Activated CD4-positive, alpha-beta T cell treated with anti-CD3 and anti-CD28 coated beads, Interleukin-10, Interleukin-2, amounts not matched to agents 100 ng/mL and 50 ng/mL, durations not matched to agents 16 hours and 8 hours (primary cell): ENCODE measurements around the gene NME1.
"Not testable (repeated sequence)": the region's sequence is repeated elsewhere in the genome, so short reads cannot be mapped to it uniquely, and the experiment has no call there.

Experiments
- DNase-seq: peaks from one replicate; pipeline ENCODE4 v3.0.0-alpha.2; 2020

Gene NME1

GRCh38 chr17:51153210-51154072 is at the start of gene NME1:
NME1 (plus strand) TSS chr17:51153559; CDS start chr17:51155655, 2,096 bp downstream.
- DNase-seq, result peak; percentile 99

GRCh38 chr17:51107778-51108177 is 45.6 kb upstream of the NME1 start:
- no peak for DNase-seq

GRCh38 chr17:51112303-51113222 is 40.8 kb upstream of the NME1 start:
- not testable (repeated sequence) for DNase-seq

GRCh38 chr17:51115179-51115578 is 38.2 kb upstream of the NME1 start:
- no peak for DNase-seq

GRCh38 chr17:51118330-51119195 is 34.8 kb upstream of the NME1 start:
- no peak for DNase-seq

GRCh38 chr17:51119415-51120356 is 33.7 kb upstream of the NME1 start:
- peak; percentile 50 for DNase-seq

GRCh38 chr17:51120357-51120738 is 33.0 kb upstream of the NME1 start:
- DNase-seq, result peak; percentile 57

GRCh38 chr17:51120739-51121619 is 32.4 kb upstream of the NME1 start, which contains the start of gene SPAG9:
SPAG9 (minus strand) TSS chr17:51120868; CDS start chr17:51120656, 212 bp downstream.
- peak; percentile 95 for DNase-seq

GRCh38 chr17:51121620-51122472 is 31.5 kb upstream of the NME1 start:
- peak; percentile 93 for DNase-seq

- not testable (repeated sequence) for DNase-seq
Measured at GRCh38 chr17:51122473-51123115, 30.8 kb upstream of the NME1 start.

- no peak for DNase-seq
Measured at GRCh38 chr17:51124640-51125503, 28.5 kb upstream of the NME1 start.

- DNase-seq, result peak; percentile 39
Measured at GRCh38 chr17:51128076-51128475, 25.3 kb upstream of the NME1 start.

- peak; percentile 29 for DNase-seq
Measured at GRCh38 chr17:51132964-51133319, 20.4 kb upstream of the NME1 start.

GRCh38 chr17:51133365-51133764 is 20.0 kb upstream of the NME1 start:
- DNase-seq, result no peak

GRCh38 chr17:51135956-51136355 is 17.4 kb upstream of the NME1 start:
- no peak for DNase-seq

- no peak for DNase-seq
Measured at GRCh38 chr17:51142597-51142996, 10.8 kb upstream of the NME1 start.

- no peak for DNase-seq
Measured at GRCh38 chr17:51144266-51145022, 8.9 kb upstream of the NME1 start.
